GM12878 (cell line): Measurements from ENCODE around the gene CHD5. TPM values are rescaled to one million over a fixed set of nuclear protein-coding genes. Genes with fewer than 3 reads are reported as not detected.

ENCODE experiments used
- ATAC-seq: fragments of 200-7000 bp; cut with Tn5 transposase; 3 replicates; pipeline ENCODE4 v1.9.1; 2020; ENCODE audit warnings: mild to moderate bottlenecking, moderate library complexity
- BruUV-seq: library from RNA; stranded (reverse); fragments of 400-500 nt; replicated peaks from 2 replicates; lab custom pipeline; 2021; lab: Mats Ljungman, UMichigan
- CTCF ChIA-PET: fragments of 300-600 bp; sonication (Branson Sonifier 250); formaldehyde crosslinking; extraction: SDS; loops from one replicate; lab custom pipeline; 2021; ENCODE audit warnings: inconsistent platforms; lab: Yijun Ruan, JAX
- POLR2A ChIA-PET: fragments of 350-600 bp; formaldehyde crosslinking; extraction: SDS; loops from one replicate; lab custom pipeline; 2021; ENCODE audit warnings: inconsistent platforms; lab: Charles Lee
- RAD21 ChIA-PET: fragments of 300-600 bp; sonication (Branson Sonifier 250); formaldehyde crosslinking; loops from one replicate; lab custom pipeline; 2023; ENCODE audit warnings: antibody characterized with exemption; ENCODE audit not compliant: unreplicated experiment; lab: Charles Lee
- SMC1A ChIA-PET: fragments of 300-600 bp; sonication (Branson Sonifier 250); formaldehyde crosslinking; loops from one replicate; lab custom pipeline; 2023; ENCODE audit not compliant: unreplicated experiment, uncharacterized antibody; lab: Charles Lee
- DNase-seq: peaks from one replicate; pipeline ENCODE4 v3.0.0-alpha.2; 2011; ENCODE audit warnings: low read depth, low spot score
- FAIRE-seq: peaks from 3 replicates; lab custom pipeline; 2011; peaks lifted over from hg19 to GRCh38; lab: Jason Lieb, UNC
- H2AFZ ChIP-seq: 2 replicates; pipeline ENCODE4 v1.6.0; 2011; ENCODE audit warnings: low read depth, low read length, control low read depth; ENCODE audit not compliant: control insufficient read depth
- H3K27ac ChIP-seq: 2 replicates; pipeline ENCODE4 v1.5.1; 2011; ENCODE audit warnings: control low read depth; ENCODE audit not compliant: control insufficient read depth, insufficient read depth
- H3K27me3 ChIP-seq, 2 experiments: replicated peaks in 1 of 2; 2 replicates each; pipeline versions ENCODE4 v1.6.0 to v1.6.1; 2011; ENCODE audit warnings: low read length in 1 of 2; ENCODE audit not compliant: control insufficient read depth in 2 of 2, insufficient read depth in 2 of 2
- H3K36me3 ChIP-seq, 2 experiments: 2 replicates each; pipeline ENCODE4 v1.5.1; 2011; ENCODE audit warnings: low read length in 1 of 2; ENCODE audit not compliant: control insufficient read depth in 2 of 2, insufficient read depth in 2 of 2
- H3K4me1 ChIP-seq: 2 replicates; pipeline ENCODE4 v1.6.1; 2011; ENCODE audit warnings: mild to moderate bottlenecking, low read length, moderate library complexity, mixed read lengths; ENCODE audit not compliant: control insufficient read depth, insufficient read depth
- H3K4me2 ChIP-seq: 2 replicates; pipeline ENCODE4 v1.6.0; 2011; ENCODE audit warnings: control low read depth; ENCODE audit not compliant: control insufficient read depth, insufficient read depth
- H3K4me3 ChIP-seq: fragments of 200-600 bp; sonication (generic); 2 replicates; pipeline ENCODE4 v1.5.1; 2016
- H3K79me2 ChIP-seq: 2 replicates; pipeline ENCODE4 v1.6.0; 2011; ENCODE audit warnings: low read length; ENCODE audit not compliant: control insufficient read depth, insufficient read depth
- H3K9ac ChIP-seq: 2 replicates; pipeline ENCODE4 v1.8.0; 2011; ENCODE audit warnings: low read length, control low read depth, mixed read lengths; ENCODE audit not compliant: control insufficient read depth, insufficient read depth
- H3K9me3 ChIP-seq: replicated peaks from 3 replicates; pipeline ENCODE4 v1.5.1; 2011; ENCODE audit warnings: mild to moderate bottlenecking, low read length; ENCODE audit not compliant: control insufficient read depth, insufficient read depth
- H4K20me1 ChIP-seq: 2 replicates; pipeline ENCODE4 v1.6.0; 2011; ENCODE audit not compliant: control insufficient read depth, insufficient read depth
- E4F1 ChIP-seq: fragments of 450-650 bp; IDR thresholded peaks from 2 replicates; pipeline ENCODE4 v1.6.1; 2018; ENCODE audit warnings: borderline replicate concordance, mild to moderate bottlenecking; ENCODE audit not compliant: partially characterized antibody
- MEF2A ChIP-seq: IDR thresholded peaks from 2 replicates; pipeline ENCODE4 v1.6.1; 2011; ENCODE audit warnings: low read depth, mild to moderate bottlenecking, low read length, moderate library complexity; ENCODE audit not compliant: insufficient read depth
- SRF ChIP-seq, 2 experiments: IDR thresholded peaks; 2 replicates each; pipeline ENCODE4 v1.6.1; 2011; ENCODE audit warnings: low read depth in 2 of 2, low read length in 2 of 2, mild to moderate bottlenecking in 1 of 2, moderate library complexity in 1 of 2
- ZNF622 ChIP-seq: fragments of 450-650 bp; IDR thresholded peaks from 2 replicates; pipeline ENCODE4 v1.6.1; 2017; ENCODE audit warnings: mild to moderate bottlenecking, inconsistent platforms
- WGBS: methylation state at CpG from one replicate; pipeline ENCODE4 v1.1.6; 2016; ENCODE audit warnings: low lambda C conversion rate; ENCODE audit not compliant: insufficient replicate concordance, insufficient coverage; ENCODE audit errors: missing lambda C conversion rate; 5-methylcytosine and 5-hydroxymethylcytosine counted together
- in situ Hi-C: fragments of 300-500 bp; cut with MboI; formaldehyde crosslinking; loops from 9 replicates; pipeline ENCODE4 v1.14.3; 2018; ENCODE audit warnings: mixed read lengths
- intact Hi-C: fragments of 100-400 bp; cut with micrococcal nuclease; formaldehyde crosslinking; loops from one replicate; pipeline ENCODE4 v1.14.2; 2022; ENCODE audit not compliant: unreplicated experiment
- polyA plus RNA-seq, 11 experiments: library from polyadenylated mRNA; depleted of rRNA in 4 of 11; unstranded in 6 of 11; stranded (reverse) in 5 of 11; fragments of >200 nt; fragmentation: Nextera tagmentation in 4 of 11; fragmentation: Illumina TruSeq in 1 of 11; extraction: Ambion mirVana in 4 of 11; extraction: Trizol in 1 of 11; gene quantifications; 1 replicate in 1 of 11; 2 replicates in 10 of 11; pipeline versions ENCODE4 v1.2.1 to v1.2.3, GENCODE V29; 2011 to 2016; ENCODE audit warnings: inconsistent platforms in 2 of 11, missing spikeins in 2 of 11, low read depth in 1 of 11
- total RNA-seq, 4 experiments: library from RNA; depleted of rRNA in 3 of 4; stranded (reverse); fragments of >200 nt in 3 of 4; fragmentation: Illumina TruSeq in 1 of 4; extraction: Trizol in 1 of 4; gene quantifications; 2 replicates each; pipeline versions ENCODE4 v1.2.1 to v1.2.3, GENCODE V29; 2013 to 2021

The CHD5 gene
- total and polyA plus RNA-seq, 10 of the 15 experiments (the other 5 are each of a cell fraction or from before 2014, with no cell fraction given) = 0.03 to 0.49 (median 0.13) TPM; not detected in 3

GRCh38 chr1:6073480-6074053, 106.6 kb downstream of the CHD5 start:
- TF ChIP-seq E4F1 = no peak
- TF ChIP-seq SRF (IDR thresholded peaks at IDR 0.05; ENCODE audit: low read depth in 2 of 2, low read length in 2 of 2) = no peak
- TF ChIP-seq ZNF622 = no peak
- no peak for TF ChIP-seq MEF2A
- in situ Hi-C loops (no loop called here), intact Hi-C loops (no loop called here)
- Histone ChIP-seq H3K9me3 (no peaks in the 10 kb centered on the region), H3K4me2 (no peak overlapping the region), H3K27ac (no peak overlapping the region), H3K79me2 (no peaks in the 10 kb centered on the region), H3K4me1 (no peaks in the 10 kb centered on the region), H4K20me1 (peaks cover 4% of the 10 kb centered on the region), H2AFZ (no peak overlapping the region), H3K9ac (no peak overlapping the region), H3K4me3 (no peak overlapping the region), H3K36me3 (peaks cover 7 to 11% of the 10 kb centered on the region in 2 experiments), H3K27me3 (no peaks in the 10 kb centered on the region)
- BruUV-seq = no TSS peak
- ChIA-PET SMC1A (no interaction called here), RAD21 (no interaction called here), POLR2A (no interaction called here), CTCF (no interaction called here)
- no peak for FAIRE-seq
- DNase-seq = no peak
- no peak for ATAC-seq
- 97% methylated on average over 15 of the region's 15 CpGs for WGBS
